ENCODE data around the gene DNASE1L2. TPM values are rescaled to one million over a fixed set of nuclear protein-coding genes. Genes with fewer than 3 reads are reported as not detected.

DNASE1L2 gene, protein sequence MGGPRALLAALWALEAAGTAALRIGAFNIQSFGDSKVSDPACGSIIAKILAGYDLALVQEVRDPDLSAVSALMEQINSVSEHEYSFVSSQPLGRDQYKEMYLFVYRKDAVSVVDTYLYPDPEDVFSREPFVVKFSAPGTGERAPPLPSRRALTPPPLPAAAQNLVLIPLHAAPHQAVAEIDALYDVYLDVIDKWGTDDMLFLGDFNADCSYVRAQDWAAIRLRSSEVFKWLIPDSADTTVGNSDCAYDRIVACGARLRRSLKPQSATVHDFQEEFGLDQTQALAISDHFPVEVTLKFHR
- total RNA-seq = 1 to 10 TPM in 1 of 3 donors, under 1 TPM in 2; 0.52 to 1.1 (median 0.86) TPM

GRCh38 chr16:2236337-2237101, at the start of gene DNASE1L2:
DNASE1L2 (plus strand) TSS chr16:2236444; CDS start chr16:2236817, 373 bp downstream.
- Mint-ChIP-seq H3K4me1 (ENCODE audit: low read depth) (no peaks in the 10 kb centered on the region), H3K4me3 (no peak within 1 kb of the TSS), H3K36me3 (ENCODE audit: insufficient read depth) (peaks cover 14% of the 10 kb centered on the region), H3K9me3 (no peaks in the 10 kb centered on the region), H3K27me3 (ENCODE audit: low read depth) (no peaks in the 10 kb centered on the region)
- no peak for DNase-seq
- peak in 1 of 2 donors; percentile 23 for ATAC-seq

- no peaks in the 10 kb centered on the region for H3K36me3 Mint-ChIP-seq (ENCODE audit: insufficient read depth)
- H3K9me3 Mint-ChIP-seq = no peaks in the 10 kb centered on the region
- no peak overlapping the region for H3K4me3 Mint-ChIP-seq
- H3K27me3 Mint-ChIP-seq (ENCODE audit: low read depth) = no peaks in the 10 kb centered on the region
- H3K4me1 Mint-ChIP-seq (ENCODE audit: low read depth) = no peaks in the 10 kb centered on the region
- ATAC-seq = no peak
- DNase-seq = no peak
These were observed 49.7 kb upstream of the DNASE1L2 start for GRCh38 chr16:2186505-2186904.

DNA sequence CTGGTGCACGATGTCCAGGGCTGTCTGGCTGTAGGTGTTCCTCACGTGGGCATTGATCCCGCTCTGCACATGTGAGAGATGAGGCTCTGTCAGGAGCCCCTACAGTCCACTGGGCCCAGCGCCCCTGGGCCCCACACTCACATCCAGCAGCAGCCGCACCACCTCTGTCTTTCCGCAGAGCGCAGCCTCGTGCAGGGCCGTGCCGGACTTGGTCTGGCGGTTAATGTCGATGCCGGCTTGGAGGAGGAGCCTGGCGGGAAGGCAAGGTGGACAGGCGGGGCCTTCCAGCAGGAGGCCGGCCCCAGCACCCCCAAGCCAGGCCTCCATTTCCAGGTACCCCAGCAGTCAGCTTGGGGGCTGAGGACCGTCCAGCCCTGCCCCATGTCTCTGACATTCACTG, 49.0 kb upstream of the DNASE1L2 start:
- no peaks in the 10 kb centered on the region for H3K9me3 Mint-ChIP-seq
- H3K27me3 Mint-ChIP-seq (ENCODE audit: low read depth) = no peaks in the 10 kb centered on the region
- no peak overlapping the region for H3K4me3 Mint-ChIP-seq
- no peaks in the 10 kb centered on the region for H3K4me1 Mint-ChIP-seq (ENCODE audit: low read depth)
- H3K36me3 Mint-ChIP-seq (ENCODE audit: insufficient read depth) = no peaks in the 10 kb centered on the region
- no peak for DNase-seq
- ATAC-seq = no peak

DNA sequence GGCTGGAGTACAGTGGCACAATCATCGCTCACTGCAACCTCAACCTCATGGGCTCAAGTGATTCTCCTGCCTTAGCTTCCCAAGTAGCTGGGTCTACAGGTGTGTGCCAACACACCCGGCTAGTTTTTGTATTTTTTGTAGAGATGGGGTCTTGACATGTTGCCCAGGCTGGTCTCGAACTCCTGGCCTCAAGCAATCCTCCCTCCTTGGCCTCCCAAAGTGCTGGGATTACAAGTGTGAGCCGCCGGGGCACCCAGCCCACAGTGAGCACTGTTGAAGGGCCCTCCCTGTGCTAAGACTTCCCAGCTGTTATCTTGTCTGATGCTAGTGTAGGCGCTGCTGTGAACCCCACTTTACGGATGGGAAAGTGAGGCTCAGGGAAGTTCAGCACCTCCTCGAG, 47.8 kb upstream of the DNASE1L2 start:
- H3K4me3 Mint-ChIP-seq = no peak overlapping the region
- ATAC-seq = no peak
- no peaks in the 10 kb centered on the region for H3K36me3 Mint-ChIP-seq (ENCODE audit: insufficient read depth)
- H3K27me3 Mint-ChIP-seq (ENCODE audit: low read depth) = no peaks in the 10 kb centered on the region
- no peaks in the 10 kb centered on the region for H3K9me3 Mint-ChIP-seq
- no peaks in the 10 kb centered on the region for H3K4me1 Mint-ChIP-seq (ENCODE audit: low read depth)
- no peak for DNase-seq

GRCh38 chr16:2189252-2189893, 46.9 kb upstream of the DNASE1L2 start:
- Mint-ChIP-seq H3K36me3 (ENCODE audit: insufficient read depth) (no peaks in the 10 kb centered on the region), H3K27me3 (ENCODE audit: low read depth) (no peaks in the 10 kb centered on the region), H3K4me1 (ENCODE audit: low read depth) (no peaks in the 10 kb centered on the region), H3K9me3 (no peaks in the 10 kb centered on the region), H3K4me3 (no peak overlapping the region)
- DNase-seq = no peak
- ATAC-seq = no peak

DNA sequence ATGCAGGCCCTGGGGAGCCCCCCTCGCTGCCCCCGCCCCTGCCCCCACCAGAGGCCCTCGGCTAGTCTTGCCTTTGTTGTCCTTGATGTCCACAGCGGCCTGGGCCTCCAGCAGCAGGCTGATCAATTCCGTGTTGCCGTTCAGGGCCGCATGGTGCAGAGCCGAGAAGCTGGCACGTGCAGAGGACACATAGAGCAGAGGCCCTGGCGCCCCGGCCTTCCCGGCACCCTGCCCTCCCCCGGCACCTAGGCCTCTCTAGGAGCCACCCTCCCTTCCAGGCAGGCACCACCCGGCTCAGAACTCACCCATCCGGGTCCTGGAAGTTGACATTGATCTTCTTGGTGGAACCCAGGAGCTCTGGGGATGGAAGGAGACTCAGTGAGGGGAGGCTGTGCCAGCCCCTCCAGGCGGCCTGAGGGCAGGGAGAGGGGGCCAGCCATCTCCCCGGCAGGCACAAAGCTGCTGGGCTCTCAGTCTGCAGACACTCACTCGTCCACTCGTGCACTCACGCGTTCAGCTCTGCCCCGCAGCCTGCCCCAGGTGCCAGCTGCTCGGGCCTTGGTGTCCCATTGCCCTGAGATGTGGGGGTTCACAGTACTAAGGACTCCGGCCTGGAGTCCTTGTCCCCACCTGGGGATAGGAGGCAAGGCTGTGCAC, 46.1 kb upstream of the DNASE1L2 start:
- no peaks in the 10 kb centered on the region for H3K9me3 Mint-ChIP-seq
- H3K4me3 Mint-ChIP-seq = no peak overlapping the region
- no peak for ATAC-seq
- no peak for DNase-seq
- H3K4me1 Mint-ChIP-seq (ENCODE audit: low read depth) = peaks cover 5% of the 10 kb centered on the region
- no peaks in the 10 kb centered on the region for H3K36me3 Mint-ChIP-seq (ENCODE audit: insufficient read depth)
- H3K27me3 Mint-ChIP-seq (ENCODE audit: low read depth) = peaks cover 5% of the 10 kb centered on the region

DNA sequence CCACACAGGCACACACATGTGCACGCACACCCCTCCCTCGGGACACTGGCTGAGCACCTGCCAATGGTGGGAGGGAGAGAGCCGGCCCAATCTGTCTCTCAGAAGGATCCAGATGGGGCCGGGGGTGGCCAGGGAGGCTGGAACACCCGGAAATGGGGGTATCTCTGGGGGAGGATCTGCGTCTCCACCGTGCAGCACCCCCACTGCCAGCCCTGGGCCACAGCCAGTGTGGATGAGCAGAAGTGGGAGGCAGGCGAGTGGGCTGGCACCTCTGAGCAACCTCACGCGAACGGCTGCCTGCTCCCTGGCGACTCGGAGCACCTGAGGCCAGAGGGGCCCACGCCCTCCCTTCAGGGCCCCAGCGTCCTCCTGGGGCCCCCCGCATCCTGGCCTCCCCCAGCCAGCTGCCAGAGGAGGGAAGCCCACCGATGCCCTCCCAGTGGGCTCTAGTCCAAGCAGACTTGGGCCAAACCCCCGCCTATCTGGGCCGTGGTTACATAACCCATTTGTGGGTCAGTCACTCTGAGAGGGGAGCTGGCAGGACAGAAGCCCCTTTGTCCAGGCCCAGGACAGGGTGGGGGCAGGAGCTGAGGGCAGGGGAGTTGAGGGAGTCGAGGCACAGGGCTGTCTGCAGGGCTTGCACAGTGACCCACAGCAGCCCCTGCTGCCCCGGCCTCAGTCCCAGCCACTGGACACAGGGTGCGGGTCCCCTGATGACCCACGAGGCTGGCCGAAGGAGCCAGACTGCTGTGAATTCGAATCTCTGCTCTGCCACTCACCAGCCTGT, 45.4 kb upstream of the DNASE1L2 start:
- Mint-ChIP-seq H3K36me3 (ENCODE audit: insufficient read depth) (no peaks in the 10 kb centered on the region), H3K27me3 (ENCODE audit: low read depth) (peaks cover 8% of the 10 kb centered on the region), H3K4me1 (ENCODE audit: low read depth) (peaks cover 8% of the 10 kb centered on the region), H3K9me3 (no peaks in the 10 kb centered on the region), H3K4me3 (no peak overlapping the region)
- DNase-seq (no peak), ATAC-seq (no peak)

DNA sequence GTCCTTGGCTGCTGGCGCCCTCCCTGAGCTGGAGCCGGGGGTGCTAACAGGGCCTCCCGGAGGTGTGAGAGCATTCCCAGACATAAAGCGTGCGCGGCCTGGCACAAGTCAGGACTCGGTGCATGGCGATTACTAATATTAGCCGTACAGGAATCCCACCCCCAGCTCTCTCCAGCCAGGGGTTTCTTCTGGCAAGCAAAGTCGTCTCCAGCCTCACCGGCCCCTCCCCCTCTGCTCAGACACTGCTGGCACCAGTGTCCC, 44.9 kb upstream of the DNASE1L2 start:
- H3K36me3 Mint-ChIP-seq (ENCODE audit: insufficient read depth) = no peaks in the 10 kb centered on the region
- DNase-seq (no peak), ATAC-seq (no peak)
- peaks cover 8% of the 10 kb centered on the region for H3K27me3 Mint-ChIP-seq (ENCODE audit: low read depth)
- H3K4me3 Mint-ChIP-seq = no peak overlapping the region
- peaks cover 8% of the 10 kb centered on the region for H3K4me1 Mint-ChIP-seq (ENCODE audit: low read depth)
- no peaks in the 10 kb centered on the region for H3K9me3 Mint-ChIP-seq

GRCh38 chr16:2194166-2194834, 41.9 kb upstream of the DNASE1L2 start:
- ATAC-seq = no peak
- H3K4me1 Mint-ChIP-seq (ENCODE audit: low read depth) = peaks cover 8% of the 10 kb centered on the region
- H3K4me3 Mint-ChIP-seq = no peak overlapping the region
- H3K36me3 Mint-ChIP-seq (ENCODE audit: insufficient read depth) = no peaks in the 10 kb centered on the region
- peaks cover 27% of the 10 kb centered on the region for H3K27me3 Mint-ChIP-seq (ENCODE audit: low read depth)
- DNase-seq = no peak
- no peaks in the 10 kb centered on the region for H3K9me3 Mint-ChIP-seq

DNA sequence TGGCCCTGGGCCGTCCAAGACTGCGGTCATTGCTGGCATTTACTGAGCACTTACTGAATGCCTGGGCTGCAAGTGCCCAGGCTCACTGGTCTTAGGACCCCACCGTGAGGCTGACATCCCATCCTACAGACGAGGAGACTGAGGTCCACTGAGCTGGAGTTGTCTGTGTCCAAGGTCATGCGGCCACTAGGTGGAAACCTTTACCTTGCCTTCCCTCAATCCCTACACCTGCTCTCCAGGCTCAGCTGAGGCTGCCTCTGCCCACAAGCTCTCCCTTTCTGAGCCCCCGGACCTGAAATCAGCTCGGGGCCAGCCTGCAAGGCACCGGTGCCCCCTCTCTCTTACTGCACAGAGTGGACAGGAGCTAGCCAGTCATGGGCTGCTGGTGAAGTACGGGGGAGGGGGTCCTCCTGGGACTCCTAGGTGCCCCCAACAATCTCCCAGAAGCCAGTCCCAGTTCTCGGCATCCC, 41.4 kb upstream of the DNASE1L2 start:
- ATAC-seq = peak; percentile 48 to 54
- Mint-ChIP-seq H3K27me3 (ENCODE audit: low read depth) (peaks cover 27% of the 10 kb centered on the region), H3K36me3 (ENCODE audit: insufficient read depth) (no peaks in the 10 kb centered on the region), H3K9me3 (no peaks in the 10 kb centered on the region), H3K4me1 (ENCODE audit: low read depth) (peaks cover 8% of the 10 kb centered on the region), H3K4me3 (no peak overlapping the region)
- DNase-seq = peak; percentile 44

DNA sequence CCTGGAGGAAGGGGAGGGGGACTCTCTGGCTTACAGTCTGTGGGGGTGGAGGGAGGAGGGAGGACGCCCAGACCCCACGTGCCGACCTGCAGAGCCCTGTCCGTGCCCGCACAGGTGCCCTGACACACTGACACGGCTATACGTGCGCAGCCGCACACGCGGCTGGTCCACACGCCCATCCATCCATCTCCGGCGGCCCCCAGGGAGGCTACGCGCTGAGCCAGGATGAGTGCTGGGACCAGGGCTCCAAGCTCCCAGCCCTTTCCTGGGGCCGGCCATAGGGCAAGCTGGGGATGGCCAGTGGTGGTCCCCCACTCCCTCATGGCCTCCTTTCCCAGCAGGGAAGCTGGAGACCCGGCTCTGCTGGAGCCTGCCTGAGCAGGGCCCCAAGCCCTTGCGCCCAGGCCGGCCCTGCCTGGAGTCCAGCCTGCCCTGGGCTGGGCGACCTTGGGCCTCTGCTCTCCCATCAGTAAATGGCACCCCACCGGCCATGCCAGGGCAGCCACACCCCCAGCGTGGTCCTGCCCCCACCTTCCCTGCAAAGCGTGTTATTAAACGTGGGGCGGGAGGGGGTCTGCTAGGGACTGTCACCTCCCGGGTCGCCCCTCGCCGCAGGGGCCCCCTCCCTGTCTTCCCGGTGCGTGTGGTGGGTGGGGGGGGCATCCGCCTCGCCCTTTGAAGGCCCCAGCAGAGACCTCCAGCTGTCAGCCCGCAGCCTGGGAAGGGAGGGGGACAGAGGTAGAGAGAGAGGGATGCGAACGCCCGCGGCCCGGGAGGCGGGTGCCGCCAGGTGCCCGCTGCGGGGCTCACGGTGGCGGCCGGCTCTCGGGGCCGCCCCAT, 40.7 kb upstream of the DNASE1L2 start:
- Mint-ChIP-seq H3K9me3 (no peaks in the 10 kb centered on the region), H3K4me3 (peak overlapping the region; percentile 43), H3K36me3 (ENCODE audit: insufficient read depth) (no peaks in the 10 kb centered on the region), H3K4me1 (ENCODE audit: low read depth) (peaks cover 8% of the 10 kb centered on the region), H3K27me3 (ENCODE audit: low read depth) (peaks cover 27% of the 10 kb centered on the region)
- DNase-seq (no peak), ATAC-seq (peak; percentile 17 to 36)

DNA sequence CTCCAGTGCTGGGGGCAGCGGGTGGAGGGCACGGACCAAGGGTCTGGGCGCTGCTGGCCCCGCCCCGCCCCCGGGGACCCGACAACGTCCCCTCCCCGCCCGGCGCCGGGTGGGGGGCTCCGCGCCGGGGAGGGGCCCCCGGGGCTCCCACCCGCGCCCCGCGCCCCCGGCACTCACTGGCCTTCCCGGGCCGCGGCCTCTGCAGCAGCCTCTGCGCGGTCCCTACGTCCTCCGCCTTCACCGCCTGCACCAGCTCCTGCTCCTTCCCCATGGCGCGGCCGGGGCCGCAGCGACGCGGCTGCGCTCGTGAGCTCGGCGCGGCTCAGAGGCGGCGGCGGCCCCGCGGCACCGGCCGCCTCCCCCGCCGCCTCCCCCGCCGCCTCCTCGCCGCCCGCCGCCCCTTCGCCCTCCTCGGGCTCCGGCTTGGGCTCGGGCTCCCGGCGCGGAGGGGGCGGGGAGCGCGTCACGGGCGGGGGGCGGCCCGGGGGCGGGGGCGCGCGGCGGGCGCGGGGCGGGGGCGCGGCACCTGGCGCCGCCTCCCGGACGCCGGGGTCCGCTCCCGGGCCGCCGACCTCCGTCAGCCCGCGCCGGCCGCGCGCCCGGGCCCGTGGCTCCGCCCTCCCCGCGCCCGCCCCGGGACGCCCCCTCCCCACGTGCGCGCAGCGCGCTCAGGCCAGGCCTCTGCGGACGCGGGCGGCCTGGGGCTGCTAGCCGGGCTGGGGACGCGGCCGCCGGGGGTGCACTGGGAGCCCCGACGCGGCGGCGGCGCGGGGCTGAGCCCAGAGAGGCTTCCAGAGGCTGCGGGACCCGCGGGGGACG, 39.9 kb upstream of the DNASE1L2 start, which contains the start of gene CASKIN1:
Gene CASKIN1, minus strand, starts transcription at position 444 of the 819 bp plus-strand sequence. Its CDS starts 173 bp downstream, at position 271.
- DNase-seq (no peak), ATAC-seq (peak; percentile 55 to 64)
- peaks cover 8% of the 10 kb centered on the region for H3K4me1 Mint-ChIP-seq (ENCODE audit: low read depth)
- peak within 1 kb of the TSS; percentile 53 for H3K4me3 Mint-ChIP-seq
- H3K36me3 Mint-ChIP-seq (ENCODE audit: insufficient read depth) = no peaks in the 10 kb centered on the region
- peaks cover 27% of the 10 kb centered on the region for H3K27me3 Mint-ChIP-seq (ENCODE audit: low read depth)
- H3K9me3 Mint-ChIP-seq = no peaks in the 10 kb centered on the region

All from activated T-cell treated with anti-CD3 and anti-CD28 coated beads, Interleukin-2, amount 50 U/mL, for 4 hours (primary cell).